Smooth muscle cell (in vitro differentiated cells): Measurements from ENCODE around the gene PALD1. TPM values are rescaled to one million over a fixed set of nuclear protein-coding genes. Genes with fewer than 3 reads are reported as not detected.

Experiments used
- DNase-seq: peaks from one replicate; lab custom pipeline; 2025; ENCODE audit not compliant: unreplicated experiment; lab: John Stamatoyannopoulos, UW
- H2AFZ ChIP-seq: fragments of 200-600 bp; sonication (generic); 2 replicates; pipeline ENCODE4 v1.6.0; 2016; ENCODE audit warnings: antibody characterized with exemption, low read depth, mild to moderate bottlenecking
- H3F3A ChIP-seq: fragments of 200-600 bp; sonication (generic); 2 replicates; pipeline ENCODE4 v1.6.0; 2017; ENCODE audit warnings: antibody characterized with exemption, low read depth
- H3K27ac ChIP-seq: fragments of 200-600 bp; sonication (generic); 2 replicates; pipeline ENCODE4 v1.5.1; 2016; ENCODE audit warnings: low read depth, mild to moderate bottlenecking
- H3K27me3 ChIP-seq: fragments of 200-600 bp; sonication (generic); 2 replicates; pipeline ENCODE4 v1.6.1; 2016; ENCODE audit warnings: low read depth, mild to moderate bottlenecking
- H3K36me3 ChIP-seq: fragments of 200-600 bp; sonication (generic); 2 replicates; pipeline ENCODE4 v1.5.1; 2016; ENCODE audit warnings: low read depth
- H3K4me1 ChIP-seq: fragments of 200-600 bp; sonication (generic); 2 replicates; pipeline ENCODE4 v1.5.1; 2016; ENCODE audit warnings: low read depth
- H3K4me2 ChIP-seq: fragments of 200-600 bp; sonication (generic); 2 replicates; pipeline ENCODE4 v1.6.0; 2016; ENCODE audit warnings: mild to moderate bottlenecking
- H3K4me3 ChIP-seq: fragments of 200-600 bp; sonication (generic); 2 replicates; pipeline ENCODE4 v1.5.1; 2016; ENCODE audit warnings: mild to moderate bottlenecking
- H3K79me2 ChIP-seq: fragments of 200-600 bp; sonication (generic); 2 replicates; pipeline ENCODE4 v1.6.0; 2016; ENCODE audit warnings: low read depth, mild to moderate bottlenecking
- H3K9ac ChIP-seq: fragments of 200-600 bp; sonication (generic); 2 replicates; pipeline ENCODE4 v1.6.0; 2016; ENCODE audit warnings: low read depth
- H3K9me3 ChIP-seq: fragments of 200-600 bp; sonication (generic); replicated peaks from 2 replicates; pipeline ENCODE4 v1.5.1; 2016; ENCODE audit warnings: low read depth
- H4K20me1 ChIP-seq: fragments of 200-600 bp; sonication (generic); 2 replicates; pipeline ENCODE4 v1.6.0; 2016; ENCODE audit warnings: low read depth
- WGBS: methylation state at CpG from one replicate; pipeline ENCODE4 v1.1.7; 2016; ENCODE audit warnings: low lambda C conversion rate; 5-methylcytosine and 5-hydroxymethylcytosine counted together
- polyA plus RNA-seq: library from polyadenylated mRNA; unstranded; fragments of >200 nt; fragmentation: Nextera tagmentation; extraction: Ambion mirVana; gene quantifications from 2 replicates; pipeline ENCODE4 v1.2.1, GENCODE V29; 2016
- total RNA-seq: library from RNA; depleted of rRNA; stranded (reverse); fragments of >200 nt; gene quantifications from 2 replicates; pipeline ENCODE4 v1.2.3, GENCODE V29; 2014
- TF ChIP-seq, protein P1 (sequence below): fragments of 200-600 bp; sonication (generic); IDR thresholded peaks from 2 replicates; pipeline ENCODE4 v1.5.1; 2017; ENCODE audit warnings: borderline replicate concordance, mild to moderate bottlenecking, antibody characterized with exemption; ENCODE audit not compliant: insufficient read depth, poor library complexity, severe bottlenecking

The PALD1 gene
- total and polyA plus RNA-seq, 2 experiments from 2014 or later: 1.4 to 2.2 TPM

GRCh38 chr10:70445718-70446657, 32.6 kb upstream of the PALD1 start:
- no peaks in the 10 kb centered on the region for H3K79me2 ChIP-seq
- no peaks in the 10 kb centered on the region for H4K20me1 ChIP-seq
- TF ChIP-seq, protein P1, sequence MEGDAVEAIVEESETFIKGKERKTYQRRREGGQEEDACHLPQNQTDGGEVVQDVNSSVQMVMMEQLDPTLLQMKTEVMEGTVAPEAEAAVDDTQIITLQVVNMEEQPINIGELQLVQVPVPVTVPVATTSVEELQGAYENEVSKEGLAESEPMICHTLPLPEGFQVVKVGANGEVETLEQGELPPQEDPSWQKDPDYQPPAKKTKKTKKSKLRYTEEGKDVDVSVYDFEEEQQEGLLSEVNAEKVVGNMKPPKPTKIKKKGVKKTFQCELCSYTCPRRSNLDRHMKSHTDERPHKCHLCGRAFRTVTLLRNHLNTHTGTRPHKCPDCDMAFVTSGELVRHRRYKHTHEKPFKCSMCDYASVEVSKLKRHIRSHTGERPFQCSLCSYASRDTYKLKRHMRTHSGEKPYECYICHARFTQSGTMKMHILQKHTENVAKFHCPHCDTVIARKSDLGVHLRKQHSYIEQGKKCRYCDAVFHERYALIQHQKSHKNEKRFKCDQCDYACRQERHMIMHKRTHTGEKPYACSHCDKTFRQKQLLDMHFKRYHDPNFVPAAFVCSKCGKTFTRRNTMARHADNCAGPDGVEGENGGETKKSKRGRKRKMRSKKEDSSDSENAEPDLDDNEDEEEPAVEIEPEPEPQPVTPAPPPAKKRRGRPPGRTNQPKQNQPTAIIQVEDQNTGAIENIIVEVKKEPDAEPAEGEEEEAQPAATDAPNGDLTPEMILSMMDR: no peak
- H3F3A ChIP-seq: no peaks in the 10 kb centered on the region
- no peak overlapping the region for H3K27ac ChIP-seq
- no peaks in the 10 kb centered on the region for H3K9me3 ChIP-seq
- 37% methylated on average over 8 of the region's 8 CpGs for WGBS
- no peaks in the 10 kb centered on the region for H3K36me3 ChIP-seq
- DNase-seq: no peak
- H3K4me1 ChIP-seq: peaks cover 5% of the 10 kb centered on the region
- H3K9ac ChIP-seq: no peak overlapping the region
- no peak overlapping the region for H3K4me3 ChIP-seq
- H2AFZ ChIP-seq: no peak overlapping the region
- H3K4me2 ChIP-seq: no peak overlapping the region
- H3K27me3 ChIP-seq: peaks cover 24% of the 10 kb centered on the region

GRCh38 chr10:70448236-70448635, 30.3 kb upstream of the PALD1 start:
- no peaks in the 10 kb centered on the region for H4K20me1 ChIP-seq
- H3K27ac ChIP-seq: no peak overlapping the region
- H3K27me3 ChIP-seq: peaks cover 1% of the 10 kb centered on the region
- H2AFZ ChIP-seq: no peak overlapping the region
- WGBS: 93% methylated on average over 2 of the region's 2 CpGs
- H3K36me3 ChIP-seq: no peaks in the 10 kb centered on the region
- H3F3A ChIP-seq: no peaks in the 10 kb centered on the region
- no peaks in the 10 kb centered on the region for H3K4me1 ChIP-seq
- no peak overlapping the region for H3K4me3 ChIP-seq
- H3K4me2 ChIP-seq: no peak overlapping the region
- H3K9ac ChIP-seq: no peak overlapping the region
- no peaks in the 10 kb centered on the region for H3K79me2 ChIP-seq
- no peaks in the 10 kb centered on the region for H3K9me3 ChIP-seq
- TF ChIP-seq, protein P1: no peak
- no peak for DNase-seq

- no peak overlapping the region for H3K9ac ChIP-seq
- no peaks in the 10 kb centered on the region for H3K36me3 ChIP-seq
- H3K27me3 ChIP-seq: peaks cover 7% of the 10 kb centered on the region
- H3K9me3 ChIP-seq: no peaks in the 10 kb centered on the region
- no peak overlapping the region for H3K4me2 ChIP-seq
- no peaks in the 10 kb centered on the region for H4K20me1 ChIP-seq
- H3K4me3 ChIP-seq: no peak overlapping the region
- TF ChIP-seq, protein P1: no peak
- WGBS: 35% methylated on average over 6 of the region's 6 CpGs
- no peak for DNase-seq
- H3K4me1 ChIP-seq: peaks cover 8% of the 10 kb centered on the region
- H3F3A ChIP-seq: no peaks in the 10 kb centered on the region
- no peaks in the 10 kb centered on the region for H3K79me2 ChIP-seq
- H3K27ac ChIP-seq: no peak overlapping the region
- H2AFZ ChIP-seq: no peak overlapping the region
Measured at GRCh38 chr10:70455213-70455630, 23.3 kb upstream of the PALD1 start.
